Measurements from ENCODE around the gene TSPAN6.
A peak's percentile ranks its signal among the peaks of the same experiment; 100 is the strongest.

TSPAN6 gene

GRCh38 chrX:100643212-100643611 lies 6.6 kb upstream of the TSPAN6 start:
- Histone ChIP-seq H3K9me3 (ENCODE audit: insufficient read depth, low read depth, low read length) (no peaks in the 10 kb centered on the region), H2BK120ac (ENCODE audit: insufficient read depth, low read length, poor library complexity) (no peak overlapping the region), H3K4ac (ENCODE audit: low read depth, low read length) (no peak overlapping the region), H3K9ac (ENCODE audit: low read length) (no peak overlapping the region), H3K23ac (ENCODE audit: low read length) (no peak overlapping the region), H3K79me1 (ENCODE audit: low read length) (no peaks in the 10 kb centered on the region), H4K8ac (ENCODE audit: low read depth, low read length) (no peak overlapping the region), H4K12ac (ENCODE audit: low read depth, low read length) (no peak overlapping the region), H3K27me3 (ENCODE audit: insufficient read depth, low read length) (no peaks in the 10 kb centered on the region), H3K27ac (ENCODE audit: low read depth, low read length) (no peak overlapping the region), H3K14ac (ENCODE audit: low read length) (no peak overlapping the region), H3K4me2 (ENCODE audit: low read length) (no peak overlapping the region), H2BK5ac (ENCODE audit: low read depth, low read length, poor library complexity) (no peak overlapping the region), H2AFZ (ENCODE audit: insufficient read depth, low read length, poor library complexity) (no peak overlapping the region), H3K36me3 (ENCODE audit: control insufficient read depth in 1 of 2, insufficient read depth in 2 of 2, low read length in 2 of 2) (no peaks in the 10 kb centered on the region), H4K91ac (ENCODE audit: low read depth, low read length) (no peak overlapping the region), H3K4me3 (ENCODE audit: low read depth, low read length) (no peak overlapping the region), H2AK5ac (ENCODE audit: low read length) (no peak overlapping the region), H2BK12ac (ENCODE audit: low read length) (no peak overlapping the region), H3K79me2 (ENCODE audit: control insufficient read depth, insufficient read depth, low read length, poor library complexity) (no peaks in the 10 kb centered on the region), H3K18ac (ENCODE audit: low read length) (no peak overlapping the region), H3K4me1 (ENCODE audit: control insufficient read depth in 1 of 2, insufficient read depth in 2 of 2, low read length in 2 of 2) (peaks cover 2 to 10% of the 10 kb centered on the region in 2 experiments)
- no peak for DNase-seq
- WGBS (ENCODE audit: extremely low coverage, insufficient coverage, insufficient read length) = no CpG with 5 or more reads among the region's 11 CpGs

- Histone ChIP-seq H2AK5ac (ENCODE audit: low read length) (no peak overlapping the region), H2BK120ac (ENCODE audit: insufficient read depth, low read length, poor library complexity) (no peak overlapping the region), H3K4me2 (ENCODE audit: low read length) (no peak overlapping the region), H4K8ac (ENCODE audit: low read depth, low read length) (no peak overlapping the region), H3K4me3 (ENCODE audit: low read depth, low read length) (no peak overlapping the region), H3K14ac (ENCODE audit: low read length) (no peak overlapping the region), H4K12ac (ENCODE audit: low read depth, low read length) (no peak overlapping the region), H3K79me1 (ENCODE audit: low read length) (no peaks in the 10 kb centered on the region), H3K9me3 (ENCODE audit: insufficient read depth, low read depth, low read length) (no peaks in the 10 kb centered on the region), H3K27ac (ENCODE audit: low read depth, low read length) (no peak overlapping the region), H3K36me3 (ENCODE audit: control insufficient read depth in 1 of 2, insufficient read depth in 2 of 2, low read length in 2 of 2) (no peaks in the 10 kb centered on the region), H3K27me3 (ENCODE audit: insufficient read depth, low read length) (no peaks in the 10 kb centered on the region), H3K4ac (ENCODE audit: low read depth, low read length) (no peak overlapping the region), H4K91ac (ENCODE audit: low read depth, low read length) (no peak overlapping the region), H2AFZ (ENCODE audit: insufficient read depth, low read length, poor library complexity) (no peak overlapping the region), H3K4me1 (ENCODE audit: control insufficient read depth in 1 of 2, insufficient read depth in 2 of 2, low read length in 2 of 2) (peaks cover 2 to 10% of the 10 kb centered on the region in 2 experiments), H3K23ac (ENCODE audit: low read length) (no peak overlapping the region), H2BK5ac (ENCODE audit: low read depth, low read length, poor library complexity) (no peak overlapping the region), H2BK12ac (ENCODE audit: low read length) (no peak overlapping the region), H3K9ac (ENCODE audit: low read length) (no peak overlapping the region), H3K79me2 (ENCODE audit: control insufficient read depth, insufficient read depth, low read length, poor library complexity) (no peaks in the 10 kb centered on the region), H3K18ac (ENCODE audit: low read length) (no peak overlapping the region)
- 100% methylated on average over 1 of the region's 3 CpGs for WGBS (ENCODE audit: extremely low coverage, insufficient coverage, insufficient read length)
- DNase-seq = no peak
Observed at GRCh38 chrX:100642290-100642689, 5.7 kb upstream of the TSPAN6 start.

GRCh38 chrX:100635989-100636320 lies 651 bp downstream of the TSPAN6 start:
- Histone ChIP-seq H3K4me1 (ENCODE audit: control insufficient read depth in 1 of 2, insufficient read depth in 2 of 2, low read length in 2 of 2) (peaks cover 0 to 4% of the 10 kb centered on the region in 2 experiments), H3K79me2 (ENCODE audit: control insufficient read depth, insufficient read depth, low read length, poor library complexity) (peaks cover 6% of the 10 kb centered on the region), H4K91ac (ENCODE audit: low read depth, low read length) (peak overlapping the region; percentile 93), H2AK5ac (ENCODE audit: low read length) (no peak overlapping the region), H3K9ac (ENCODE audit: low read length) (peak overlapping the region; percentile 96), H3K79me1 (ENCODE audit: low read length) (peaks cover 7% of the 10 kb centered on the region), H4K8ac (ENCODE audit: low read depth, low read length) (peak overlapping the region; percentile 98), H3K14ac (ENCODE audit: low read length) (peak overlapping the region; percentile 75), H3K9me3 (ENCODE audit: insufficient read depth, low read depth, low read length) (no peaks in the 10 kb centered on the region), H3K4me3 (ENCODE audit: low read depth, low read length) (peak overlapping the region; percentile 87), H3K27me3 (ENCODE audit: insufficient read depth, low read length) (no peaks in the 10 kb centered on the region), H3K27ac (ENCODE audit: low read depth, low read length) (peak overlapping the region; percentile 62), H3K36me3 (ENCODE audit: control insufficient read depth in 1 of 2, insufficient read depth in 2 of 2, low read length in 2 of 2) (peaks cover 3 to 5% of the 10 kb centered on the region in 2 experiments), H2BK12ac (ENCODE audit: low read length) (no peak overlapping the region), H3K4ac (ENCODE audit: low read depth, low read length) (peak overlapping the region; percentile 93), H3K18ac (ENCODE audit: low read length) (peak overlapping the region; percentile 95), H3K4me2 (ENCODE audit: low read length) (peak overlapping the region; percentile 81), H3K23ac (ENCODE audit: low read length) (no peak overlapping the region), H2BK5ac (ENCODE audit: low read depth, low read length, poor library complexity) (peak overlapping the region; percentile 73), H4K12ac (ENCODE audit: low read depth, low read length) (peak overlapping the region; percentile 74), H2BK120ac (ENCODE audit: insufficient read depth, low read length, poor library complexity) (peak overlapping the region; percentile 75), H2AFZ (ENCODE audit: insufficient read depth, low read length, poor library complexity) (peak overlapping the region; percentile 59)
- no CpG with 5 or more reads among the region's 8 CpGs for WGBS (ENCODE audit: extremely low coverage, insufficient coverage, insufficient read length)
- peak in 1 of 2 donors; percentile 28 for DNase-seq

GRCh38 chrX:100635040-100635439 lies 1.6 kb downstream of the TSPAN6 start:
- no peak overlapping the region for H4K8ac ChIP-seq (ENCODE audit: low read depth, low read length)
- H3K23ac ChIP-seq (ENCODE audit: low read length) = no peak overlapping the region
- H3K27me3 ChIP-seq (ENCODE audit: insufficient read depth, low read length) = no peaks in the 10 kb centered on the region
- H3K79me2 ChIP-seq (ENCODE audit: control insufficient read depth, insufficient read depth, low read length, poor library complexity) = peaks cover 6% of the 10 kb centered on the region
- peaks cover 7% of the 10 kb centered on the region for H3K79me1 ChIP-seq (ENCODE audit: low read length)
- H3K9ac ChIP-seq (ENCODE audit: low read length) = no peak overlapping the region
- H2AFZ ChIP-seq (ENCODE audit: insufficient read depth, low read length, poor library complexity) = no peak overlapping the region
- H4K12ac ChIP-seq (ENCODE audit: low read depth, low read length) = no peak overlapping the region
- no peak overlapping the region for H2AK5ac ChIP-seq (ENCODE audit: low read length)
- peaks cover 3 to 5% of the 10 kb centered on the region in 2 experiments for H3K36me3 ChIP-seq (ENCODE audit: control insufficient read depth in 1 of 2, insufficient read depth in 2 of 2, low read length in 2 of 2)
- no peak overlapping the region for H2BK12ac ChIP-seq (ENCODE audit: low read length)
- no peak overlapping the region for H2BK120ac ChIP-seq (ENCODE audit: insufficient read depth, low read length, poor library complexity)
- H3K4me3 ChIP-seq (ENCODE audit: low read depth, low read length) = no peak overlapping the region
- no peaks in the 10 kb centered on the region for H3K9me3 ChIP-seq (ENCODE audit: insufficient read depth, low read depth, low read length)
- H3K4me2 ChIP-seq (ENCODE audit: low read length) = peak overlapping the region; percentile 81
- H4K91ac ChIP-seq (ENCODE audit: low read depth, low read length) = no peak overlapping the region
- no CpG with 5 or more reads among the region's 5 CpGs for WGBS (ENCODE audit: extremely low coverage, insufficient coverage, insufficient read length)
- peaks cover 0 to 4% of the 10 kb centered on the region in 2 experiments for H3K4me1 ChIP-seq (ENCODE audit: control insufficient read depth in 1 of 2, insufficient read depth in 2 of 2, low read length in 2 of 2)
- no peak overlapping the region for H2BK5ac ChIP-seq (ENCODE audit: low read depth, low read length, poor library complexity)
- no peak overlapping the region for H3K27ac ChIP-seq (ENCODE audit: low read depth, low read length)
- H3K18ac ChIP-seq (ENCODE audit: low read length) = no peak overlapping the region
- H3K4ac ChIP-seq (ENCODE audit: low read depth, low read length) = no peak overlapping the region
- no peak for DNase-seq
- no peak overlapping the region for H3K14ac ChIP-seq (ENCODE audit: low read length)
